Measurements from ENCODE around the gene IFI35. TPM values are rescaled to one million over a fixed set of nuclear protein-coding genes. Genes with fewer than 3 reads are reported as not detected.
A peak's percentile ranks its signal among the peaks of the same experiment; 100 is the strongest.

IFI35 gene
- total RNA-seq, 3 donors from 2014 or later, result 16.2 to 42.3 (median 31.0) TPM

- H3K27me3 ChIP-seq, result no peaks in the 10 kb centered on the region
- TF ChIP-seq POLR2AphosphoS5 (IDR thresholded peaks at IDR 0.05), result no peak
- no peak for TF ChIP-seq CTCF (IDR thresholded peaks at IDR 0.05)
- no peak for TF ChIP-seq POLR2A (IDR thresholded peaks at IDR 0.05)
- H3K9me3 ChIP-seq, result no peaks in the 10 kb centered on the region
- no peak for DNase-seq (ENCODE audit: low spot score in 2 of 2)
- peak overlapping the region; percentile 88 for H3K27ac ChIP-seq
- H3K36me3 ChIP-seq, result no peaks in the 10 kb centered on the region
- no peaks in the 10 kb centered on the region for H3K4me1 ChIP-seq
- H3K4me3 ChIP-seq, result peak overlapping the region in 2 of 3 donors; percentile 64 to 70
- intact Hi-C loops (cut with DNase I; ENCODE audit: low total_unique reads), result no loop called here
These were observed 19.4 kb downstream of the IFI35 start for GRCh38 chr17:43025766-43026537.

- no peaks in the 10 kb centered on the region for H3K4me1 ChIP-seq
- intact Hi-C loops (cut with DNase I; ENCODE audit: low total_unique reads), result no loop called here
- H3K27ac ChIP-seq, result no peak overlapping the region
- TF ChIP-seq POLR2AphosphoS5 (IDR thresholded peaks at IDR 0.05) (no peak), CTCF (IDR thresholded peaks at IDR 0.05) (no peak), POLR2A (IDR thresholded peaks at IDR 0.05) (no peak)
- no peak for DNase-seq (ENCODE audit: low spot score in 2 of 2)
- H3K9me3 ChIP-seq, result no peaks in the 10 kb centered on the region
- H3K36me3 ChIP-seq, result no peaks in the 10 kb centered on the region
- no peaks in the 10 kb centered on the region for H3K27me3 ChIP-seq
- no peak overlapping the region for H3K4me3 ChIP-seq
These were observed 20.0 kb downstream of the IFI35 start for GRCh38 chr17:43026595-43026994.

- H3K4me1 ChIP-seq, result no peaks in the 10 kb centered on the region
- intact Hi-C loops (cut with DNase I; ENCODE audit: low total_unique reads), result no loop called here
- no peaks in the 10 kb centered on the region for H3K27me3 ChIP-seq
- no peak for DNase-seq (ENCODE audit: low spot score in 2 of 2)
- no peaks in the 10 kb centered on the region for H3K9me3 ChIP-seq
- no peak overlapping the region for H3K27ac ChIP-seq
- no peaks in the 10 kb centered on the region for H3K36me3 ChIP-seq
- H3K4me3 ChIP-seq, result no peak overlapping the region
- no peak for TF ChIP-seq CTCF (IDR thresholded peaks at IDR 0.05)
- TF ChIP-seq POLR2A (IDR thresholded peaks at IDR 0.05), result no peak
- no peak for TF ChIP-seq POLR2AphosphoS5 (IDR thresholded peaks at IDR 0.05)
These were observed 20.8 kb downstream of the IFI35 start for GRCh38 chr17:43027091-43028032.

- Histone ChIP-seq H3K4me1 (no peaks in the 10 kb centered on the region), H3K27me3 (no peaks in the 10 kb centered on the region), H3K4me3 (no peak overlapping the region), H3K27ac (no peak overlapping the region), H3K36me3 (no peaks in the 10 kb centered on the region), H3K9me3 (no peaks in the 10 kb centered on the region)
- no peak for DNase-seq (ENCODE audit: low spot score in 2 of 2)
- TF ChIP-seq CTCF (IDR thresholded peaks at IDR 0.05) (no peak), POLR2A (IDR thresholded peaks at IDR 0.05) (no peak), POLR2AphosphoS5 (IDR thresholded peaks at IDR 0.05) (no peak)
- intact Hi-C loops (cut with DNase I; ENCODE audit: low total_unique reads), result no loop called here
These were observed 21.8 kb downstream of the IFI35 start for GRCh38 chr17:43028221-43028861.
